HCT116 (cell line): ENCODE results near the gene ALDOC. TPM values are rescaled to one million over a fixed set of nuclear protein-coding genes. Genes with fewer than 3 reads are reported as not detected.
A peak's percentile ranks its signal among the peaks of the same experiment; 100 is the strongest.

Experiments used
- ATAC-seq: fragments of 200-7000 bp; cut with Tn5 transposase; 2 replicates; pipeline ENCODE4 v1.9.1; 2020; ENCODE audit warnings: mild to moderate bottlenecking, moderate library complexity
- BruUV-seq: library from RNA; stranded (reverse); fragments of 400-500 nt; replicated peaks from 2 replicates; lab custom pipeline; 2021; lab: Mats Ljungman, UMichigan
- CTCF ChIA-PET: fragments of 300-600 bp; sonication (Branson Sonifier 250); formaldehyde crosslinking; loops from one replicate; lab custom pipeline; 2021; ENCODE audit warnings: antibody characterized with exemption; lab: Charles Lee
- POLR2A ChIA-PET: fragments of 300-600, 350-600 bp; sonication (Branson Sonifier 250); formaldehyde crosslinking; loops from one replicate; lab custom pipeline; 2021; ENCODE audit warnings: antibody characterized with exemption; lab: Charles Lee
- RAD21 ChIA-PET, 2 experiments: fragments of 300-600 bp; sonication (Branson Sonifier 250); formaldehyde crosslinking; loops; one replicate each; lab custom pipeline; 2023; ENCODE audit warnings: low total read pairs in 2 of 2; ENCODE audit not compliant: uncharacterized antibody in 2 of 2, unreplicated experiment in 2 of 2, low non-redundant PET in 1 of 2; lab: Charles Lee
- DNase-seq: peaks from one replicate; pipeline ENCODE4 v3.0.0-alpha.2; 2010; ENCODE audit warnings: low read depth, low spot score
- H2AFZ ChIP-seq: fragments of 200-600 bp; shearing (Covaris generic), sonication (generic); 2 replicates; pipeline ENCODE4 v1.6.1; 2017; ENCODE audit warnings: low read depth, mixed run types, mixed read lengths, antibody characterized with exemption, low read length; ENCODE audit not compliant: poor library complexity, severe bottlenecking
- H3K27ac ChIP-seq: 2 replicates; pipeline ENCODE4 v1.5.1; 2012; ENCODE audit warnings: low read depth, low read length
- H3K27me3 ChIP-seq: fragments of 200-600 bp; sonication (generic); 2 replicates; pipeline ENCODE4 v1.6.1; 2016; ENCODE audit warnings: mixed run types, low read length, mixed read lengths; ENCODE audit not compliant: insufficient read depth
- H3K36me3 ChIP-seq, 2 experiments: fragments of 200-500 bp in 1 of 2; fragments of 200-600 bp in 1 of 2; sonication (Bioruptor generic) in 1 of 2; sonication (generic) in 1 of 2; 2 replicates each; pipeline versions ENCODE4 v1.5.1 to v1.6.1; 2014 to 2016; ENCODE audit warnings: low read length in 2 of 2, inconsistent platforms in 1 of 2, mixed read lengths in 1 of 2, mixed run types in 1 of 2; ENCODE audit not compliant: insufficient read depth in 2 of 2, control insufficient read depth in 1 of 2
- H3K4me1 ChIP-seq, 2 experiments: fragments of 200-600 bp in 1 of 2; sonication (generic) in 1 of 2; 2 replicates each; pipeline versions ENCODE4 v1.5.1 to v1.6.1; 2012 to 2017; ENCODE audit warnings: low read length in 2 of 2, inconsistent platforms in 1 of 2, mild to moderate bottlenecking in 1 of 2, mixed read lengths in 1 of 2, mixed run types in 1 of 2, moderate library complexity in 1 of 2; ENCODE audit not compliant: insufficient read depth in 2 of 2, control insufficient read depth in 1 of 2
- H3K4me2 ChIP-seq: fragments of 200-600 bp; sonication (generic); 2 replicates; pipeline ENCODE4 v1.6.1; 2017; ENCODE audit warnings: mixed run types, low read length, mixed read lengths
- H3K4me3 ChIP-seq, 2 experiments: fragments of 200-600 bp in 1 of 2; sonication (generic) in 1 of 2; replicated peaks in 1 of 2; 2 replicates each; pipeline ENCODE4 v1.5.1; 2011 to 2016; ENCODE audit warnings: low read length in 2 of 2, control low read depth in 1 of 2, low read depth in 1 of 2, mild to moderate bottlenecking in 1 of 2, mixed read lengths in 1 of 2, mixed run types in 1 of 2
- H3K79me2 ChIP-seq: fragments of 200-600 bp; sonication (generic); 2 replicates; pipeline ENCODE4 v1.6.1; 2017; ENCODE audit warnings: mild to moderate bottlenecking, mixed run types, low read length, moderate library complexity, mixed read lengths; ENCODE audit not compliant: insufficient read depth
- H3K9ac ChIP-seq: fragments of 200-600 bp; sonication (generic); 2 replicates; pipeline ENCODE4 v1.6.1; 2016; ENCODE audit warnings: low read length, mixed read lengths
- H3K9me2 ChIP-seq: fragments of 200-600 bp; sonication (generic), shearing (Covaris generic); 2 replicates; pipeline ENCODE4 v1.6.1; 2017; ENCODE audit warnings: mixed run types, mild to moderate bottlenecking, moderate library complexity; ENCODE audit not compliant: insufficient read depth
- H3K9me3 ChIP-seq, 2 experiments: fragments of 200-500 bp in 1 of 2; fragments of 200-600 bp in 1 of 2; sonication (Bioruptor generic) in 1 of 2; sonication (generic) in 1 of 2; 2 replicates each; pipeline ENCODE4 v1.6.1; 2014 to 2017; ENCODE audit warnings: low read length in 2 of 2, mixed read lengths in 2 of 2, inconsistent platforms in 1 of 2, low read depth in 1 of 2, mild to moderate bottlenecking in 1 of 2, mixed run types in 1 of 2, moderate library complexity in 1 of 2; ENCODE audit not compliant: control insufficient read depth in 1 of 2, insufficient read depth in 1 of 2
- H4K20me1 ChIP-seq: fragments of 200-600 bp; sonication (generic), shearing (Covaris generic); 2 replicates; pipeline ENCODE4 v1.6.1; 2017; ENCODE audit warnings: mixed run types, mild to moderate bottlenecking, moderate library complexity; ENCODE audit not compliant: insufficient read depth
- CBX3 ChIP-seq: IDR thresholded peaks from 2 replicates; pipeline ENCODE4 v1.6.1; 2012; ENCODE audit warnings: low read depth
- EGR1 ChIP-seq: IDR thresholded peaks from 2 replicates; pipeline ENCODE4 v1.6.1; 2012; ENCODE audit warnings: low read depth
- EZH2 ChIP-seq: fragments of 200-600 bp; sonication (generic); IDR thresholded peaks from 2 replicates; pipeline ENCODE4 v1.6.1; 2017; ENCODE audit warnings: antibody characterized with exemption, mixed run types
- EZH2phosphoT487 ChIP-seq: fragments of 200-600 bp; IDR thresholded peaks from 2 replicates; pipeline ENCODE4 v1.6.1; 2018; ENCODE audit warnings: antibody characterized with exemption, borderline replicate concordance
- FOSL1 ChIP-seq: IDR thresholded peaks from 2 replicates; pipeline ENCODE4 v1.6.1; 2012; ENCODE audit warnings: low read depth
- JUND ChIP-seq: IDR thresholded peaks from 2 replicates; pipeline ENCODE4 v1.6.1; 2012
- POLR2AphosphoS5 ChIP-seq: IDR thresholded peaks from 2 replicates; pipeline ENCODE4 v1.6.1; 2011; ENCODE audit warnings: mild to moderate bottlenecking, low read depth, low read length, moderate library complexity
- RAD21 ChIP-seq: IDR thresholded peaks from 2 replicates; pipeline ENCODE4 v1.6.1; 2012; ENCODE audit warnings: low read depth, mild to moderate bottlenecking
- TCF7L2 ChIP-seq: IDR thresholded peaks from 2 replicates; pipeline ENCODE4 v1.7.0; 2011; ENCODE audit warnings: borderline replicate concordance, inconsistent platforms; ENCODE audit not compliant: insufficient read depth, insufficient read length; ENCODE audit errors: extremely low read depth
- YY1 ChIP-seq: IDR thresholded peaks from 2 replicates; pipeline ENCODE4 v1.6.1; 2011; ENCODE audit warnings: low read length, low read depth, moderate library complexity, mild to moderate bottlenecking; ENCODE audit not compliant: insufficient replicate concordance; ENCODE audit errors: extremely low read depth
- ZFX ChIP-seq: fragments of 450-650 bp; IDR thresholded peaks from 2 replicates; pipeline ENCODE4 v1.6.1; 2017
- ZNF274 ChIP-seq: fragments of 200-500 bp; sonication (Bioruptor generic); IDR thresholded peaks from 2 replicates; pipeline ENCODE4 v1.6.1; 2014; ENCODE audit warnings: mild to moderate bottlenecking, low read depth, low read length, inconsistent platforms
- intact Hi-C: fragments of 100-400 bp; cut with micrococcal nuclease; formaldehyde crosslinking; loops from 2 replicates; pipeline ENCODE4 v1.10.0; 2022
- total RNA-seq: library from RNA; stranded (reverse); gene quantifications from one replicate; pipeline ENCODE4 v1.2.1, GENCODE V29; 2021; ENCODE audit not compliant: unreplicated experiment
- TF ChIP-seq, protein P1 (sequence below): IDR thresholded peaks from 2 replicates; pipeline ENCODE4 v1.6.1; 2012
- TF ChIP-seq, protein P2 (sequence below), 3 experiments: fragments of 200-600 bp in 1 of 3; sonication (generic) in 1 of 3; IDR thresholded peaks in 2 of 3; conservative IDR thresholded peaks in 1 of 3; 2 replicates each; pipeline ENCODE4 v1.5.1; 2012 to 2017; ENCODE audit warnings: low read depth in 2 of 3, low read length in 2 of 3, antibody characterized with exemption in 1 of 3, borderline replicate concordance in 1 of 3, control low read depth in 1 of 3, mild to moderate bottlenecking in 1 of 3, mixed read lengths in 1 of 3, mixed run types in 1 of 3, moderate library complexity in 1 of 3; ENCODE audit not compliant: insufficient read depth in 1 of 3

The ALDOC gene
- total RNA-seq, 1 experiment from 2014 or later, result 82.8 TPM

DNA sequence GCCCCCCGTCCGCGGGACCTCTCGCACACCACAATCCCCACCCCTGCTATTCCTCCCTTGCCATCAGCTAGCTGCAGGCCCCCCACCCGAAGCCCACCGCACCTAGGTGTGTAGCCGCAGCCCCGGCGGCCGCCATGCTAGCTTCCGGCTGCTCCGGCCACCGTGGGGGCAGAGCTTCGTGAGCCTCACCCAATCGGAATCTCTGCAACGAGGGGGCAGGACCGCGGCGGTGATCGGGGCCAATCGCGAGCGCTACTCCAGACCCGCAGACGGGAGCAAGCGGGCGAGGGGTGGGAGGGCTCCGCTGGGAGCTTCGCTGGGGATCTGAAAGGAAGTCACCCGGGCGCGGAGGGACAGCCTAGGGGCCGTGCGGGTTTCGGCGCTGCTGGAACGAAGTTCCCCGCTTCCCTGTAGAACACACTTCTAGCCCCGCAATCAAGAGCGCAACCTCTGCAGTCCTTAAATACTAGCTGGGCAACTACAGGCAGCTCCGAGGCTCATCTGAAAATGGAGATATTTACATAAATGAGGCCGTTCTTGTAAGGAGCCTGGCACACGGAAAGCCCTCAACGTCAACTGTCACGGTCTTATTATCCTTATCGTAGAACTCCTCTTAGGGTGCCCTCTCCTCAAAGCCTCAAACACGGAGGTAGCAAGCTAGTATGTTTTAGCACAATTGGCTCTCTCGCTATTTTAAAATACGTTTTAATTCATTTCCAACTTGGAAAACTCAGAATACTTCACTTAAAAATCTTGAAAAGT is 5.2 kb downstream of the ALDOC start, which contains the start of gene PIGS (continued):
- TF ChIP-seq EGR1, result no peak
- TF ChIP-seq RAD21, result no peak
- TF ChIP-seq CBX3, result no peak
- TF ChIP-seq, protein P1, sequence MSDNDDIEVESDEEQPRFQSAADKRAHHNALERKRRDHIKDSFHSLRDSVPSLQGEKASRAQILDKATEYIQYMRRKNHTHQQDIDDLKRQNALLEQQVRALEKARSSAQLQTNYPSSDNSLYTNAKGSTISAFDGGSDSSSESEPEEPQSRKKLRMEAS, result no peak
- TF ChIP-seq ZFX, result peak; percentile 24; the same call in 1 of the 2 replicates

DNA sequence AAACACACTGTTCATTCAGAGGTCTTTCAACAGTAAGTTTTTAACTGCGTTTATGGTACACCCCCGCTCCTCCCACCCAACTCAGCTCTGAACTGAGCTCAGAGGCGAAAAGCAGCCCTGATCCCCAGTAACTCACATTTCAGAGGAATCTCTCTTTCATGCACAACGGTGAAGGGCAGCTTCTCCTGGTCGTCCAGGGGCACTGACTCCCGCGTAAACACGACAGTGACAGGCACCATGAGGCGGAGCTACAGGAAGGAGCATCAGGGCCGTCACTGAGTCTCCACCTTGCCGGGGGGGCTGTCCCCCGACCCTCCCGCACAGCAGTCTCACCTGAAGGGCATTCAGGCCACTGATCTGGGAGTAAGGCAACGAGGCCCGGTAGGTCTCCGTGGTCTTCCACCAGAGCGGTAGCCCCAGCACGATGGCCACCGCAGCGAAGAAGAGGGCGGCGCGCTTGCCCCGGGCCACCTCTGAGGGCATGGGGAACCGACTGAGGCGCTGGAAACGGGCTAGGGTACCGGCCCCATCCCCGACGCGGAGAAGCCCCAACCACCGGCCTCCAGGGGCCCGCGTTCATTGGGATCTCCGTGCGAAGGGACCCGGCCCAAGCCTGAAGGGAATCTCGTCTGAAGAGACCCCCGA is 5.9 kb downstream of the ALDOC start:
- RAD21 ChIA-PET, result no interaction called here
- intact Hi-C loops, result no loop called here
- Histone ChIP-seq H3K27me3 (no peaks in the 10 kb centered on the region), H3K79me2 (peaks cover 22% of the 10 kb centered on the region), H3K4me1 (peaks cover 0 to 20% of the 10 kb centered on the region in 2 experiments; a peak in 3 of 4 replicates), H3K27ac (peak overlapping the region; percentile 62), H3K4me2 (peak overlapping the region; percentile 99), H2AFZ (peak overlapping the region; percentile 53), H3K9me2 (no peaks in the 10 kb centered on the region), H4K20me1 (no peaks in the 10 kb centered on the region), H3K9me3 (no peaks in the 10 kb centered on the region), H3K4me3 (peak overlapping the region; percentile 77 to 99), H3K9ac (peak overlapping the region; percentile 91), H3K36me3 (peaks cover 0 to 4% of the 10 kb centered on the region in 2 experiments; a peak in 1 of 4 replicates)
- ATAC-seq, result peak; percentile 61
- TF ChIP-seq, protein P2, sequence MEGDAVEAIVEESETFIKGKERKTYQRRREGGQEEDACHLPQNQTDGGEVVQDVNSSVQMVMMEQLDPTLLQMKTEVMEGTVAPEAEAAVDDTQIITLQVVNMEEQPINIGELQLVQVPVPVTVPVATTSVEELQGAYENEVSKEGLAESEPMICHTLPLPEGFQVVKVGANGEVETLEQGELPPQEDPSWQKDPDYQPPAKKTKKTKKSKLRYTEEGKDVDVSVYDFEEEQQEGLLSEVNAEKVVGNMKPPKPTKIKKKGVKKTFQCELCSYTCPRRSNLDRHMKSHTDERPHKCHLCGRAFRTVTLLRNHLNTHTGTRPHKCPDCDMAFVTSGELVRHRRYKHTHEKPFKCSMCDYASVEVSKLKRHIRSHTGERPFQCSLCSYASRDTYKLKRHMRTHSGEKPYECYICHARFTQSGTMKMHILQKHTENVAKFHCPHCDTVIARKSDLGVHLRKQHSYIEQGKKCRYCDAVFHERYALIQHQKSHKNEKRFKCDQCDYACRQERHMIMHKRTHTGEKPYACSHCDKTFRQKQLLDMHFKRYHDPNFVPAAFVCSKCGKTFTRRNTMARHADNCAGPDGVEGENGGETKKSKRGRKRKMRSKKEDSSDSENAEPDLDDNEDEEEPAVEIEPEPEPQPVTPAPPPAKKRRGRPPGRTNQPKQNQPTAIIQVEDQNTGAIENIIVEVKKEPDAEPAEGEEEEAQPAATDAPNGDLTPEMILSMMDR (IDR thresholded peaks at IDR 0.05 in 2 of 3, conservative IDR thresholded peaks at IDR 0.05 in 1 of 3; ENCODE audit: borderline replicate concordance in 1 of 3, insufficient read depth in 1 of 3, low read depth in 2 of 3, low read length in 2 of 3), result no peak
- no peak for TF ChIP-seq JUND
- no peak for TF ChIP-seq ZNF274
- TF ChIP-seq, protein P1, result peak; percentile 60; the same call in 1 of the 2 replicates
- no peak for TF ChIP-seq EZH2
- no peak for TF ChIP-seq YY1
- TF ChIP-seq ZFX, result peak; percentile 59; the same call in 1 of the 2 replicates
- TF ChIP-seq TCF7L2, result no peak
- TF ChIP-seq EZH2phosphoT487, result no peak
- no peak for TF ChIP-seq FOSL1
- TF ChIP-seq POLR2AphosphoS5, result no peak
- no peak for TF ChIP-seq EGR1
- no peak for TF ChIP-seq CBX3
- BruUV-seq, result no TSS peak
- POLR2A ChIA-PET, result interaction anchor here (0.8 to 1.3 kb wide), 5 partner anchors 9 to 149 kb away, joined by 3 read pairs; partner anchors contain the start of gene RPL23A
- CTCF ChIA-PET, result interaction anchor here (0.7 to 1.2 kb wide), 4 partner anchors 20 to 235 kb away, joined by 3 to 6 read pairs (median 4); partner anchors contain the start of gene TNFAIP1
- DNase-seq, result no peak
